DMS114 treated with DMSO at 0.1 percent for 48 hours (cell line): ENCODE results near the gene HBD.
"Not testable (repeated sequence)": the region's sequence is repeated elsewhere in the genome, so short reads cannot be mapped to it uniquely, and the experiment has no call there.

Experiments
- DNase-seq: peaks from one replicate; lab custom pipeline; 2025; ENCODE audit not compliant: unreplicated experiment; lab: John Stamatoyannopoulos, UW

Gene HBD

GRCh38 chr11:5234381-5234834, at the start of gene HBD:
HBD (minus strand) TSS chr11:5234483; CDS start chr11:5234433, 50 bp downstream.
- DNase-seq, result no peak

GRCh38 chr11:5283882-5284281, 49.6 kb upstream of the HBD start:
- DNase-seq, result no peak

- no peak for DNase-seq
Observed at GRCh38 chr11:5283086-5283485, 48.8 kb upstream of the HBD start.

GRCh38 chr11:5282628-5283027, 48.3 kb upstream of the HBD start:
- no peak for DNase-seq

- no peak for DNase-seq
Observed at GRCh38 chr11:5281596-5281995, 47.3 kb upstream of the HBD start.

- no peak for DNase-seq
Observed at GRCh38 chr11:5280582-5281102, 46.4 kb upstream of the HBD start.

GRCh38 chr11:5279471-5280090, 45.3 kb upstream of the HBD start:
- DNase-seq, result no peak

- no peak for DNase-seq
Observed at GRCh38 chr11:5277807-5278382, 43.6 kb upstream of the HBD start.

GRCh38 chr11:5276697-5277096, 42.4 kb upstream of the HBD start:
- no peak for DNase-seq

- DNase-seq, result no peak
Observed at GRCh38 chr11:5275369-5276110, 41.3 kb upstream of the HBD start.

GRCh38 chr11:5274395-5274794, 40.1 kb upstream of the HBD start:
- DNase-seq, result no peak

GRCh38 chr11:5272395-5273017, 38.2 kb upstream of the HBD start:
- no peak for DNase-seq

GRCh38 chr11:5269715-5270147, 35.4 kb upstream of the HBD start, which contains the start of gene HBE1:
HBE1 (minus strand) TSS chr11:5269945; CDS start chr11:5269890, 55 bp downstream.
- DNase-seq, result no peak

GRCh38 chr11:5267033-5267563, 32.8 kb upstream of the HBD start:
- DNase-seq, result no peak

GRCh38 chr11:5266609-5267008, 32.3 kb upstream of the HBD start:
- no peak for DNase-seq

- DNase-seq, result no peak
Observed at GRCh38 chr11:5265832-5266231, 31.5 kb upstream of the HBD start.

- no peak for DNase-seq
Observed at GRCh38 chr11:5258543-5259262, 24.4 kb upstream of the HBD start.

- DNase-seq, result no peak
Observed at GRCh38 chr11:5257296-5257695, 23.0 kb upstream of the HBD start.

GRCh38 chr11:5254646-5255413, 20.5 kb upstream of the HBD start, which contains the start of gene HBG2:
HBG2 (minus strand) TSS chr11:5254781; CDS start chr11:5254728, 53 bp downstream.
- DNase-seq, result not testable (repeated sequence)

- DNase-seq, result not testable (repeated sequence)
Observed at GRCh38 chr11:5254023-5254422, 19.7 kb upstream of the HBD start.
